HepG2 (cell line): ENCODE measurements around the gene TPRN. TPM values are rescaled to one million over a fixed set of nuclear protein-coding genes. Genes with fewer than 3 reads are reported as not detected.

Source experiments
- ARHGAP35 ChIP-seq: sonication (generic); formaldehyde crosslinking; IDR thresholded peaks from 2 replicates; pipeline ENCODE4 v1.9.0; 2022; ENCODE audit warnings: mild to moderate bottlenecking, inconsistent platforms, moderate library complexity, missing genetic modification reagents, borderline replicate concordance
- ATM ChIP-seq: fragments of 450-650 bp; IDR thresholded peaks from 2 replicates; pipeline ENCODE4 v1.7.1; 2017; ENCODE audit warnings: mild to moderate bottlenecking, borderline replicate concordance
- BHLHE40 ChIP-seq: IDR thresholded peaks from 2 replicates; pipeline ENCODE4 v1.6.1; 2011; ENCODE audit warnings: low read length, improper control_type of control experiment
- BRD4 ChIP-seq: sonication (generic); formaldehyde crosslinking; IDR thresholded peaks from 2 replicates; pipeline ENCODE4 v1.4.0; 2020; ENCODE audit warnings: missing genetic modification reagents
- CSRNP1 ChIP-seq: sonication (generic); formaldehyde crosslinking; IDR thresholded peaks from 2 replicates; pipeline ENCODE4 v1.8.1; 2023; ENCODE audit warnings: mild to moderate bottlenecking, missing genetic modification reagents
- GABPB1 ChIP-seq: IDR thresholded peaks from 2 replicates; pipeline ENCODE4 v1.6.1; 2016; ENCODE audit warnings: mild to moderate bottlenecking, missing genetic modification reagents, moderate library complexity, missing compliant biosample characterization
- GATA4 ChIP-seq: sonication (generic); IDR thresholded peaks from 2 replicates; pipeline ENCODE4 v1.6.1; 2016; ENCODE audit warnings: antibody characterized with exemption, low read depth, borderline replicate concordance
- IRF2 ChIP-seq: IDR thresholded peaks from 2 replicates; pipeline ENCODE4 v1.6.1; 2018; ENCODE audit warnings: missing genetic modification reagents, missing compliant biosample characterization
- KLF16 ChIP-seq, 2 experiments: sonication (generic) in 1 of 2; formaldehyde crosslinking in 1 of 2; IDR thresholded peaks; 2 replicates each; pipeline versions ENCODE4 v1.6.1 to v1.8.0; 2016 to 2023; ENCODE audit warnings: missing genetic modification reagents in 2 of 2, missing compliant biosample characterization in 1 of 2
- MAFK ChIP-seq, 2 experiments: IDR thresholded peaks in 1 of 2; conservative IDR thresholded peaks in 1 of 2; 2 replicates each; pipeline ENCODE4 v1.6.1; 2011; ENCODE audit warnings: improper control_type of control experiment in 2 of 2, low read length in 2 of 2
- MXI1 ChIP-seq: IDR thresholded peaks from 3 replicates; pipeline ENCODE4 v1.6.1; 2012; ENCODE audit warnings: low read depth, low read length, inconsistent platforms, borderline replicate concordance
- PCBP2 ChIP-seq: fragments of 200-400 bp; formaldehyde crosslinking; optimal IDR thresholded peaks from 2 replicates; pipeline ENCODE3; 2018; ENCODE audit warnings: low read length, low read depth; ENCODE audit not compliant: poor library complexity, severe bottlenecking
- POGK ChIP-seq: sonication (generic); formaldehyde crosslinking; conservative IDR thresholded peaks from 2 replicates; pipeline ENCODE4 v1.8.0; 2022; ENCODE audit warnings: mild to moderate bottlenecking, moderate library complexity, missing genetic modification reagents
- RFX3 ChIP-seq: IDR thresholded peaks from 2 replicates; pipeline ENCODE4 v1.6.1; 2016; ENCODE audit warnings: missing biosample characterization, missing genetic modification reagents
- SMAD1 ChIP-seq: sonication (generic); formaldehyde crosslinking; IDR thresholded peaks from 2 replicates; pipeline ENCODE4 v1.4.0; 2020; ENCODE audit warnings: missing genetic modification reagents, low read depth, mild to moderate bottlenecking, borderline replicate concordance
- ZBTB1 ChIP-seq: sonication (generic); formaldehyde crosslinking; IDR thresholded peaks from 2 replicates; pipeline ENCODE4 v1.4.0; 2020; ENCODE audit warnings: missing genetic modification reagents, borderline replicate concordance
- ZNF101 ChIP-seq: sonication (generic); formaldehyde crosslinking; IDR thresholded peaks from 2 replicates; pipeline ENCODE4 v1.4.0; 2020; ENCODE audit warnings: mild to moderate bottlenecking, low read depth, missing genetic modification reagents, borderline replicate concordance
- ZNF17 ChIP-seq: sonication (generic); formaldehyde crosslinking; IDR thresholded peaks from 2 replicates; pipeline ENCODE4 v1.5.0; 2020; ENCODE audit warnings: mild to moderate bottlenecking, missing genetic modification reagents
- ZSCAN30 ChIP-seq: sonication (generic); formaldehyde crosslinking; IDR thresholded peaks from 2 replicates; pipeline ENCODE4 v1.5.0; 2020; ENCODE audit warnings: mild to moderate bottlenecking, missing genetic modification reagents
- polyA plus RNA-seq, 8 experiments: library from polyadenylated mRNA; depleted of rRNA in 3 of 8; stranded (reverse) in 7 of 8; unstranded in 1 of 8; fragments of >200 nt; fragmentation: Illumina TruSeq in 4 of 8; extraction: Trizol in 4 of 8; gene quantifications; 2 replicates each; pipeline versions ENCODE4 v1.2.1 to v1.2.3, GENCODE V29; 2011 to 2016; ENCODE audit warnings: low read depth in 4 of 8, missing spikeins in 1 of 8, mixed read lengths in 1 of 8; ENCODE audit not compliant: insufficient read depth in 1 of 8
- total RNA-seq, 5 experiments: library from RNA; depleted of rRNA; stranded (reverse); fragments of >200 nt; fragmentation: Illumina TruSeq; extraction: Trizol; gene quantifications; 2 replicates each; pipeline ENCODE4 v1.2.3, GENCODE V29; 2016; ENCODE audit warnings: low read depth in 1 of 5
- TF ChIP-seq, protein P1 (sequence below): sonication (generic); formaldehyde crosslinking; IDR thresholded peaks from 2 replicates; pipeline ENCODE4 v1.4.0; 2020; ENCODE audit warnings: mild to moderate bottlenecking, missing genetic modification reagents
- TF ChIP-seq, protein P2 (sequence below): sonication (generic); formaldehyde crosslinking; IDR thresholded peaks from 2 replicates; pipeline ENCODE4 v1.5.1; 2020; ENCODE audit warnings: missing genetic modification reagents, mild to moderate bottlenecking, borderline replicate concordance
- TF ChIP-seq, protein P3 (sequence below): sonication (generic); formaldehyde crosslinking; IDR thresholded peaks from 2 replicates; pipeline ENCODE4 v1.4.0; 2020; ENCODE audit warnings: missing genetic modification reagents, borderline replicate concordance

TPRN gene
- total and polyA plus RNA-seq, 2 of the 13 experiments (the other 11 are each of a cell fraction or from before 2014, with no cell fraction given) = 10.1 to 19.2 TPM

GRCh38 chr9:137205126-137206069 lies 4.9 kb upstream of the TPRN start, which contains the start of the genes NDOR1 and TMEM203 (continued):
- TF ChIP-seq POGK (CRISPR knock-in tag) (peak; percentile 83), ATM (no peak), CSRNP1 (CRISPR knock-in tag) (0 out of 2 replicates have a peak, but pooled peaks have one; percentile 25), KLF16 (CRISPR knock-in tag; IDR thresholded peaks at IDR 0.05) (peak in 1 of 2 experiments; percentile 81; a peak in 2 of 4 replicates), MAFK (conservative IDR thresholded peaks at IDR 0.05 in 1 of 2, IDR thresholded peaks at IDR 0.05 in 1 of 2; ENCODE audit: low read length in 2 of 2) (no peak), BHLHE40 (no peak), IRF2 (peak; percentile 77; the same call in 1 of the 2 replicates), ZNF101 (CRISPR knock-in tag) (no peak), GATA4 (no peak), RFX3 (CRISPR knock-in tag) (no peak), PCBP2 (no peak), ZNF17 (CRISPR knock-in tag) (no peak), BRD4 (peak; percentile 67; the same call in 1 of the 2 replicates), ZBTB1 (CRISPR knock-in tag) (no peak), SMAD1 (CRISPR knock-in tag) (no peak), GABPB1 (CRISPR knock-in tag) (peak; percentile 98), ZSCAN30 (CRISPR knock-in tag) (no peak), ARHGAP35 (CRISPR knock-in tag) (no peak), MXI1 (peak; percentile 90; the same call in 1 of the 3 replicates)
- TF ChIP-seq, protein P1, sequence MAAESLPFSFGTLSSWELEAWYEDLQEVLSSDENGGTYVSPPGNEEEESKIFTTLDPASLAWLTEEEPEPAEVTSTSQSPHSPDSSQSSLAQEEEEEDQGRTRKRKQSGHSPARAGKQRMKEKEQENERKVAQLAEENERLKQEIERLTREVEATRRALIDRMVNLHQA = no peak
- TF ChIP-seq, protein P2, sequence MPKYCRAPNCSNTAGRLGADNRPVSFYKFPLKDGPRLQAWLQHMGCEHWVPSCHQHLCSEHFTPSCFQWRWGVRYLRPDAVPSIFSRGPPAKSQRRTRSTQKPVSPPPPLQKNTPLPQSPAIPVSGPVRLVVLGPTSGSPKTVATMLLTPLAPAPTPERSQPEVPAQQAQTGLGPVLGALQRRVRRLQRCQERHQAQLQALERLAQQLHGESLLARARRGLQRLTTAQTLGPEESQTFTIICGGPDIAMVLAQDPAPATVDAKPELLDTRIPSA (CRISPR knock-in tag) = no peak
- TF ChIP-seq, protein P3, sequence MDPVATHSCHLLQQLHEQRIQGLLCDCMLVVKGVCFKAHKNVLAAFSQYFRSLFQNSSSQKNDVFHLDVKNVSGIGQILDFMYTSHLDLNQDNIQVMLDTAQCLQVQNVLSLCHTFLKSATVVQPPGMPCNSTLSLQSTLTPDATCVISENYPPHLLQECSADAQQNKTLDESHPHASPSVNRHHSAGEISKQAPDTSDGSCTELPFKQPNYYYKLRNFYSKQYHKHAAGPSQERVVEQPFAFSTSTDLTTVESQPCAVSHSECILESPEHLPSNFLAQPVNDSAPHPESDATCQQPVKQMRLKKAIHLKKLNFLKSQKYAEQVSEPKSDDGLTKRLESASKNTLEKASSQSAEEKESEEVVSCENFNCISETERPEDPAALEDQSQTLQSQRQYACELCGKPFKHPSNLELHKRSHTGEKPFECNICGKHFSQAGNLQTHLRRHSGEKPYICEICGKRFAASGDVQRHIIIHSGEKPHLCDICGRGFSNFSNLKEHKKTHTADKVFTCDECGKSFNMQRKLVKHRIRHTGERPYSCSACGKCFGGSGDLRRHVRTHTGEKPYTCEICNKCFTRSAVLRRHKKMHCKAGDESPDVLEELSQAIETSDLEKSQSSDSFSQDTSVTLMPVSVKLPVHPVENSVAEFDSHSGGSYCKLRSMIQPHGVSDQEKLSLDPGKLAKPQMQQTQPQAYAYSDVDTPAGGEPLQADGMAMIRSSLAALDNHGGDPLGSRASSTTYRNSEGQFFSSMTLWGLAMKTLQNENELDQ (CRISPR knock-in tag) = no peak
